ENCODE data around the gene DTNBP1.

The DTNBP1 gene

DNA sequence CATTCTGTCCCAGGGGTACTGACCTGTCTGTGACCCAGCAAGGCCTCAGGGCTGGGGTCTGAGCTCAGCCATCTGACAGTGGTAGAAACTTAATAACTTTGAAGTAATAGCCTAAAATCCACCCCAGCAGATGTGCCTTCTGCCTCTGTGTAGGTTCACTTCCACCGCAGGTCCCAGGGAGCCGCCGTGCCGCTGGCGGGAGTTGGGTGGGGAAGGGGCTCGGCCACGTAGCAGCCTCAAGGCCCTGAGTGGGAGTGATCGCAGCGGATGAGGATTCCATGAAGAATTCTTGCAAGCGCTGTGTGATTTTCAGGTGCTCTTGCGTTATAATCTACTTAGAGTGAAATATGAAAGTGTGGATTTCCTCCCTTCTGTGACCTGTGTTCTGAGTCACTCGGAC is 163.7 kb downstream of the DTNBP1 start:
- no peak for DNase-seq

DNA sequence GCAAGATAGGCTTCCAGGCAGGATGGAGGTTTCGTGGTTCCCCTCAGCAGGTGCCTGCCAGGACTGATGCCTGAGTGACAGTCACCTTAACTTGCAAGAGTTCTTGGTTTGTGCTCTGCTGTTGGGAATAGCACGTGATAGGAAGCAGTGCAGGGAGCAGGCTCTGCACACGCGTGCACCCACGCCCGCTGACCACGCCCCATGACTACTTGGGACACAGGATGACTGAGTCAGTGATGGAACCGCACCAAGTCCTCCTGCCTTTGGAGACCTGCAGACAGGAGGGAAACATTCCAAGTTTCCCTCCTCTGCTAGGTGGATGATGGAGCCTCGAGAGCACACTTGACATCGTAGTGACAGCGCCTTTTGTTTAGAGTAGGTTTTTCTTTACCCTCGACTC is 164.2 kb downstream of the DTNBP1 start:
- no peak for DNase-seq

DNA sequence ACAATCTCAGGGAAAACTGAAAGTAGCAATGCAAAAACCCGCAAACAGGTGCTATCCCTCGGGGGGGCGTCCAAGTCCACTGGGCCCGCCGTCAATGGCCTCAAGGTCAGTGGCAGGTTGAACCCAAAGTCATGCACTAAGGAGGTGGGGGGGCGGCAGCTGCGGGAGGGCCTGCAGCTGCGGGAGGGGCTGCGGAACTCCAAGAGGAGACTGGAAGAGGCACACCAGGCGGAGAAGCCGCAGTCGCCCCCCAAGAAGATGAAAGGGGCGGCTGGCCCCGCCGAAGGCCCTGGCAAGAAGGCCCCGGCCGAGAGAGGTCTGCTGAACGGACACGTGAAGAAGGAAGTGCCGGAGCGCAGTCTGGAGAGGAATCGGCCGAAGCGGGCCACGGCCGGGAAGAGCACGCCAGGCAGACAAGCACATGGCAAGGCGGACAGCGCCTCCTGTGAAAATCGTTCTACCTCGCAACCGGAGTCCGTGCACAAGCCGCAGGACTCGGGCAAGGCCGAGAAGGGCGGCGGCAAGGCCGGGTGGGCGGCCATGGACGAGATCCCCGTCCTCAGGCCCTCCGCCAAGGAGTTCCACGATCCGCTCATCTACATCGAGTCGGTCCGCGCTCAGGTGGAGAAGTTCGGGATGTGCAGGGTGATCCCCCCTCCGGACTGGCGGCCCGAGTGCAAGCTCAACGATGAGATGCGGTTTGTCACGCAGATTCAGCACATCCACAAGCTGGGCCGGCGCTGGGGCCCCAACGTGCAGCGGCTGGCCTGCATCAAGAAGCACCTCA is 166.3 kb downstream of the DTNBP1 start:
- DNase-seq, result no peak

DNA sequence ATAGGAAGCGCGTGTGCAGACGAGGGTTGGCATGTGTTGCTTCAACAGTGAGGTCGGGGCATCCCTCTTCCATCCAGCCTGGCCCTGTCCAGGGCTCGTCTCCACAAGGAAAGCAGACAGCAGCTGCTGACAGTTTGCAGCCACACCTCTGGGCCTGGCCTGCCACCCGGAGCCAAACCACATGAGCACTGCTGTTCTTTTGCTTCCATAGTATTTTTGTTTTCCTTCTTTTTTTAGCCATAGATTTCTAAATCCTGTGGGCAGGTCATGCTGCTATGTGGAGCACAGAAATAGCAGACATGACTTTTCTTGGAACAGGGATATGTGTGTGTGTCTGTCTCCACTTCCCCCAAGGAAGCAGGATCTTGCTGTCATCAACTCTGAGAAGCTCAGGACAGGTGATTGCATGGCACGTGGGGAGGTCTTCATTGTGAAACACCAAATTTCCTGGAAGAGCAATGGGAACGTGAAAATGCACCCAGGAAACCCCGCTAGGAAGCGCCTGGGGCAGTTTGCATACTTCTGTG is 167.4 kb downstream of the DTNBP1 start:
- DNase-seq, result no peak

DNA sequence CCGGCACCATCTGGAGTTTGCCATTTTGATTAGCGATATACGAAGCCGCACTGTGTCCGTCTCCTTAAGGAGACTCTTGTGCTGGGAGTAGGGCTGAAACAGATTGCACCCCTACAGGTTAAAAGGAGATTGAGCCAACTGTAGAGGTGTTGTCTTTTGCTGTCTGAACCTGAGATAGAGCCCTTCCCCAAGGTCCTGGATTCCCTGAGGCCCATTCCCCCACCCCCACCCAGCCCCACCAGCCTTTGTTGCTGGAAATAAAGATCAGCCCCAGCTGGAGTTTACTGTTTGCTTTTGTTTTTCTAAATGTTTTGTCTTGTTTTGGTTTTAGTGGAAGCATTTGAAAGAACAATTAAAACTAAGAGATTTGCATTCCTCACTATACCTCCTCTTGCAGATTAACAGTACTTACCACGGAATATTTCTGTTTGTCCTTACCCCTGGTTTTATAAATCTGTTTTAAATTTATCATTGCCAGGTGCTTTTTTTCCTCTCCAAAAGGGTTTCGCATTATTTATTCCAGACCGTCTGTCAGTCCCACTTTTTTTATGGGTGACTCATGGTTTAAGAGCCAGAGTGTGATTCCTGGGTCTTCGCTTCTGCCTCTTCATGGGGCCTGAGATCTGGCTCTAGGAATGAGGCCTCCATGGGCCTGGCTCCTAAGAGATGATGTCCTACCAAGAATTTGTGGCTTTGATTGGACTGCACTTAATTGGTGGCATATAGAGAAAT is 169.2 kb downstream of the DTNBP1 start:
- no peak for DNase-seq

DNA sequence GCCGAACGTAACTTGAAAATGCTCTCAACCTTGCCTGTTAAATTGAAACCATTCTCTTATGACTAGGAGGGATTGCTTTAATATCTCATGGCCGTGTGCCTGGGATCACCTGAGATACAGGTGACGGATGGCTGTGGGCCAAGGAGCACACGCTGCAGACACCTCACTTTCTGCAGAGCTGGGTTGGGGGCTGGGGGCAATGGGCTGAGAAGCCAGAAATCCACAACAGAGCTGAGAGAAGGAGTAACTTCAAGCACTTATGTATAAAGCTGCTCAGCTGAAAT is 170.9 kb downstream of the DTNBP1 start:
- DNase-seq, result no peak

DNA sequence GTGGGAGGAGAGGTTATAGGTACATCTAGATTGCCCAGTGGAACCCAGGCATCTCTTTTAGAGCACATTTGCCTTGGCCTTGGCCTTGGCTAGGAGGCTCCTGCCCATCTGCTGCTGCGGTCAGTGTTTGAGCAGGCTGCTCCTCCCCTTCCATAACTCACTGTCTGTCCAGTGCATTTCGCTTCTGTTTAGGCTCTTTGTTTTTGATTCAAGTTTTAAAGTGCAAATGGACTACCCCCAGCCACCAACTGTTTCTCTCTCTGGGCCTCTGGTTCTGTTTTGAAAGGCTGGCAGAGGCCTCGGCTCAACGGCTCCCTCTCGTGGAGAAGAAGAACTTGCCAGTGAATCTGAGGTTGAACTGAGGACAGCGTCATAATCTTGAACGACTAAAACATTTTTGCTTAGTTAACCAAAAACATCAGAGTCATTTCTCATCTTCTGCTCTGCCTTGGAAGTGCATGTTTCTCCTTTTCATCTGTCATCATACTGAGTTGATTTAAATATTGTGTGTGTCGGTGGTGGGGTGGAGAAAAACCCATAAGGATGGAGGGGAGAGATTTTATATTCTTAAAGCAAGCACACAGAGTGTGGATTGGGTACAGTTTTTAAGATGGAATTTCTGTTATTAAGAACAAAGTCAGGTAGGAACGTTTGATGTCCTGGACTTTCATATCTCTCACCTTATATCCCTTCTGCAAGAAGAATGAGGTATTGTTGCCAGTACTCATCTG is 171.4 kb downstream of the DTNBP1 start:
- peak; percentile 69 for DNase-seq

DNA sequence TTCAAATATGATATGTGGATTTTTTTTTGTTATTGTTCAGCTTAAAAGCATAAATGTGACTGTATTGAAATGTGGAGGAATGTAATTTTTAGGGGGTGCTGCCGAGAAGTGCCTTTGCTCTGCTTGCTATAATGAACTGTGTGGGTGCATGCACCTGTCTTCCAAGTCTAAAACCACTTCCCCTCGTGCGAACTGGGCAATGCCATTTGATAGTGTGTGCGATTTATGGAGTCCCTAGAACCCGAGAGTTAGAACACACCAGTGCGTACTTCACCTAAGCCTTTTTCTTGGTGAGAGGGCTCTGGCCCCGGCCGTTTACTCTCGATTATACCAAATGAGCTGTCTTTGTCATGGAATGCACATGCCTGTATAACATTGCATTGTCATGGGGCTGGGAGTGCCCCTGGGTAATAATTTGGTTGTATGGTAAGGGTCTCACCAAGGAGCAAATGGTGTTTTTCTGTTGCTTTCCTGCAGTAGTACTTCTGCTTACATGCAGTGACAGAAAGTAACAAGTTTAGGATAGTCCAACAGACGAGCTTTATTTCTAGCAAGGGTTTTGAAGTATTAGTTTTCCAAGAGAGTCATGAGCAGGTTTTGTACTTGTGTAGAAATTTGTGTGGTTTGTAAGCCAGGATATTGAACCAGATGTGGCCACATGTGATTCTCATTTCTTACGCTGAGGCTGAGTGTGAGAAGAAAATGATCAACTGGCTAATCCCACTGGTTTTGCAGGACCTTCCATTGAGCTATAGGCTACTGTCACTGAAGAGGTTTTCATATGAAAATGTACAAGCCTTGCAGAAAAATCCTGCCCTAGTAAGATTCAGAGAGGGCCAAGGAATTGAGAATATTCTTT is 172.4 kb downstream of the DTNBP1 start:
- DNase-seq, result no peak

DNA sequence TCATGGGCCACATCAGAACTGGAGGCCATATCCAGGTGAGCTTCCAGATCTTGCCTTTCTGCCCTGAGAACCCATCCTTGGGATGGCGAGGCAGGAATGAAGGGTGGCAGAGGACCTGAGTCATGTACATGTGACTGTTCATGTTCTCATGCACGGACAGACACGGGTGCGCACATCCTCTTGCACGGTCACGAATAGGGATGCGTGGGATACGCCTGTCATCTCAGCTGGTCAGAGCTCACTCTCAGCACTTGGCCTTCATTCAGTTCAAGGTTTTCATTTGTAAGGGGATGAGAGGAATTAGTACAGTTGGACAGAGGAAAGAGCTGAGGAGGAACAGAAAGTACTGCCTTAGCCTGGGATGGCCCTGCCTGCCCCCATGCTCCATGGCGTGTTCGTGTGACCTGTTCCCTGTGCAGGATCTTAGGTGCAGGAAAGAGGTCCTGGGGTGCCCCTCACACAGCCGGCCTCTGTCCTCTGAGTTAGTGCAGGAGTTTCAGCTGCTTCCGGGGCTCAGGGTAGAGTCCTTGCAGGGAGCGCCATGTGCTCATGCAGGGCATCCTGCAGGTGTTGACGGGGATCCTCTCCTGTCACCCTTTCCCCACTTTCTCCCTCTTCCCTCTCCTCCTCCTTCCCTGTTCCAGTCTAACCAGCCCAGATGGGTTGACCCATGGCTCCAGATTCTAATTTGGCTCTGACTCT is 173.4 kb downstream of the DTNBP1 start:
- no peak for DNase-seq

DNA sequence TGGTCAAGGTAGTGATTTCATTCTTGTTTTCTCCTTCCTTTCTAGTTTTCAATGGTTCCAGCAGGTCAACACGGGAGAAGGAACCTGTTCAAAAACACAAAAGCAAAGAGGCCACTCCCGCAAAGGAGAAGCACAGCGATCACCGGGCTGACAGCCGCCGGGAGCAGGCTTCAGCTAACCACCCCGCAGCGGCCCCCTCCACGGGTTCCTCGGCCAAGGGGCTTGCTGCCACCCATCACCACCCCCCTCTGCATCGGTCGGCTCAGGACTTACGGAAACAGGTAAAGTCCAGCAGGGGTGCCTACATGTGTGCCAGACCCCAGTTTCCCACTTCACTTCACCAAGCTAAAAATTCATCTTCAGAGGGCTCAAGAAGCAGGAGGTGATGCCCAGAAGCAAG is 175.6 kb downstream of the DTNBP1 start:
- no peak for DNase-seq

DNA sequence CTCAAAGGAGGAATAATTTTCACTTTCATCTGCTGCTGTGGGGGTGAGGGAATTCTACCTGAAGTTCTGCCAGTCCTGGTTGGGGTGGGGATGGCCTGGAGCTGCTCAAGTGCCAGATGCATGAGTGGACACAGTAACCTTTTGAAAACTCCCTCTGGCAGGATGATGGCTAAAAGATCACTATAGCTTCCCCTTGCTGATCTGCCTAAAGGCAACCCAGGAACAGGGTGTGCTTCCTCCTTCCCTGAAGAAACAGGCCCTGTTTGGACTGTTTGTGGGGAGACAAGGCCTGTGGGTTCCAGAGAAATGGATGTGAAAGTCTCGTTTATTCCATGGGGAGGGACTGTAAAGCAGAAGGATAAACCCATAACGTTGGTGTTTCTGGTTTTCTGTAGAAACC is 176.9 kb downstream of the DTNBP1 start:
- DNase-seq, result no peak

DNA sequence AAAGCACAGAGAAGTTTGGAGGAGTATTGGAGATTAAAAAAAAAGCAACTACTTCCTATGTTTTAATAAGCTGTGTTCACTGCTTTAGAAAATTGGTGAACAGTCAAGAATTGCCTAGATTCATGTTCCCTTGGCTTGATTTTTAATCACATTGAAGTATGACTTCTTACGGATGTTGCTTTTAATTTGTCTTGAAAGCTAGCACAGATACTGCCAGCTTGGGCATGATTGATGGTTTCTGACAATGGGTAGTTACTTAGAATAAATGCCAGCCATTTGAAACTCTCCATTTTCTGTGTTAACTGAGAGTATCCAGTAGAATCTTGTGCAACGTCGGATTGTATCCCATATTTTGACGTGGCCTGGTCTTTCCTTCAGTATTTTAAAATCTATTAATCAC is 178.0 kb downstream of the DTNBP1 start:
- DNase-seq, result no peak

DNA sequence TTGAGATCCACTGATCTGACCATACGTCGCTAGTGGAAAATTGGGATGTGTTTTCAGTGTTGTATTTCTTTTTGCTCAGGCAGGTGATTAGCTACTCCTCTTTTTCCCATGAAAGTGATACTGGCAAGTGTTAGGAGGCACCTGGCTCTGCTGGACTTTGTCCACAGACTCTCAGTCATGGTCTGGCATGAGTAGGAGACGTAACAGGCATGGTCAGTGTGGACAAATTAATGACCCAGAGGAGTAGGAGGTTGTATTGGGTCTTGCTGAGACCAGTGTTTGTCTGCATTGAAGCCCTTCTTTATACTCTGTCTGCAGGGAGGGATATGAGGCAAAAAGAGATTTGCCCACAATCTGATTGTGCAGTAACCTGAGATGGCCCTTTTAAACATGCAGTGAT is 178.7 kb downstream of the DTNBP1 start:
- no peak for DNase-seq

DNA sequence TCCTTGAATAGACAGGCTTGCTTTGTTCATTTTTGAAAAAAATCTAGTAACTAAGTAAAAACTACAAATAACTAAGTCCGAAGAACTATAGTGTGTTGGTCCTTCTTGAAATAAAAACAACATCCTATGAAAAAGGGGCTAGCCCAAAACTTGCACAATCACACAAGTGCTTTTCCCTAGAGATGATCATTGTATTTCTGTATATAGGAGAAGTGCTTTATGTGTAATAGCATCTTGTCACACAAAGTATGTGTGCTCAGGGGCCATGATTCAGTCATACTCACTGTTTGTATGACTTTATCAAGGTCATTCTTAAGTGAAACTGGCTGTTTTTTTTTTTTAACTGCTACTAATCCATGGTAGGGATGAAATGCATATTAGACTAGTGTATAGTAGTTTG is 179.8 kb downstream of the DTNBP1 start:
- peak; percentile 44 for DNase-seq

DNA sequence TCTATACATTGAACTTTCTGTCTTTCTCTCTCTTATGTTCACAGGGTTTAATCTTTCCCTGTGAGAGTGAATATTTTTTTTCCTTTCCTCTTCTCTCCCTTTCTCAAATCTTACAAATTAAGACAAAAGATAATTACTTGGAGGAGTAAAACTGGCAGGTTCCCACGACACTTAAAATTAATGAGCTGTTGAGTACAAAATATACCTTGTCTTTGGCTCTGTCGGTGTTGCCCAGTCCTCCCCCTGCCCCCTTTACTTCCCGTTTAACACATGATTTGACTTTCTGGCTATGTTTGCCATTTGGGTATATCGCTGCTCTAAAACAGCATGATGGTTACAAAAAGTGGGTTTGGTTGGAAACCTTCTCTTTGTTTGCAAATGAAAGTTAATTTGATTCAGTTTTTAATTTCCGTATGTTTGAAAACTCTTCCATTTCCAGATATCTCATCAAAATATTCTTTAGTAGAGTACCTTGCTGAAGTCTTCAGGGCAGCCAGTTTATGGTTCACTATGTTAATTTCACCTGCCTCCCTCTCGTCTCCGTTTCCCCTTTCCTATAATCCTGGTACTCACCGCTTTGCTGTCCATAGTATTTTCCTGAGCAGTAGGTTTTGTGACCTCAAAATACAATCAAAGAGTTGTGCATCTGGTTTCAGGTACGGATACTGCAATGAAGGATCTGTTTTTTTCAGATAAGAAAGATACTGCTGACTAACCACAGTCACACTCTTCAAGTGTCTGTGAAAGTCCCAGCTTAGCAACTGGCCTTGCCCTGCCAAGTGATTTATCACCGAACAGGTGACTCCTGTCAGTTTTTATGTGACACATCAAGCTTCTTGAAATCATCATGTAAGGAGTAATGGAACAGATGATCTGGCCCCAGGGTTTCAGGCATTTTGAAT is 181.2 kb downstream of the DTNBP1 start:
- DNase-seq, result peak; percentile 33

DNA sequence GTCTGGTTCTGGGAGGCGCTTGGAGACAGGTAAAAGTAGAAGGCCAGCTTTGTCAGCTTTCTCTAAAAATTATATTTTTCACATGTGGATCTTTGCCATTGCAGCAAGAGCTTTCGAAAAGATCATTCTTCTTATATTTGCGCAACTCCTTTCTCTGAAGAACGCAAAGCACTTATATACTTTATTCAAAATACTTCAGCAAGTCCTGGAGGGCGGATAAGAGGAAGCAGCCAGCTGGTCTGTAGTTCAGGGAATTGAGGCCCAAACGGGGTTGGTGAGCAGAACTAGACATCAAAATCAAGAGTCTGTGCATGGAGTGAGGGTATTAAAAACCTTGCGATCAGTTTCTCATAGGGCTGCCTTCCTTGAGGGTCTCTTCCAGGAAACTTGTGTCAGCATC is 182.3 kb downstream of the DTNBP1 start:
- no peak for DNase-seq

DNA sequence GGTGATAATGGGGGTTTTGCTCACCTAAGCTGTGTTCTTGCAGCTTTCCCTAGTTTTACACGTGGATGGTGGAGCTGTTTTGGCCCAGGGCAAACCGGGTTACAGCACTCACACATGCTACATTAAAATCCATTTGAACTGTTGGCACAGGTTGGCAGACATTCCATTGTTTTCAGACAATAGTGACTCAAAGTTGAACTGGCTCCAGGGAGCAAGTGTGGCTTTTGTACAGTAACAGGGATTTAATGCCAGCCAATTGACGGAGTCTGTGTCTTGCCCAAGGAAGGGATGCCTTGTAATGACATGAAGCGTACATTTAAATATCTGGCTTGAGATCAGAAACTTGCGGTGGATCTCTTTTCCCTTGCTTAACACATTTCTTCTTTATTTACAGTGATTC is 183.1 kb downstream of the DTNBP1 start:
- no peak for DNase-seq

DNA sequence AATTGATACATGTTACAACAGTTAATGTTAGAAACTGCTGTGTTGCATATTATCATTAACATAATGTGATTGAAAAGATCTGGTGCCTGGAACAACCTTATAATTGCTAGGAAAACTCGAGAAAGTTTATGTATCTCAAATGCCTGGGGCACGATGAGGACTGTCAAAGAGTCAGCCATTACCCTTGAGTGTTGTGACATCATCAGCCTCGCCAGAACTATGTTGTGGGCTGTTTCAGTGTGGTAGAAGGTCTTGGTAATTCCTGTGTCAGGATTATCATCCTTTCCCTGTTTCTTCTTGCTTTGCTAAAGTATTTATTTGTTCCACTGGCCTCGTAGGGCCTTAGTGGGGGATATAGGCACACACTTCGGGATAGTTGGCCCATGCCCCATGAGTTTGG is 185.1 kb downstream of the DTNBP1 start:
- DNase-seq, result no peak

DNA sequence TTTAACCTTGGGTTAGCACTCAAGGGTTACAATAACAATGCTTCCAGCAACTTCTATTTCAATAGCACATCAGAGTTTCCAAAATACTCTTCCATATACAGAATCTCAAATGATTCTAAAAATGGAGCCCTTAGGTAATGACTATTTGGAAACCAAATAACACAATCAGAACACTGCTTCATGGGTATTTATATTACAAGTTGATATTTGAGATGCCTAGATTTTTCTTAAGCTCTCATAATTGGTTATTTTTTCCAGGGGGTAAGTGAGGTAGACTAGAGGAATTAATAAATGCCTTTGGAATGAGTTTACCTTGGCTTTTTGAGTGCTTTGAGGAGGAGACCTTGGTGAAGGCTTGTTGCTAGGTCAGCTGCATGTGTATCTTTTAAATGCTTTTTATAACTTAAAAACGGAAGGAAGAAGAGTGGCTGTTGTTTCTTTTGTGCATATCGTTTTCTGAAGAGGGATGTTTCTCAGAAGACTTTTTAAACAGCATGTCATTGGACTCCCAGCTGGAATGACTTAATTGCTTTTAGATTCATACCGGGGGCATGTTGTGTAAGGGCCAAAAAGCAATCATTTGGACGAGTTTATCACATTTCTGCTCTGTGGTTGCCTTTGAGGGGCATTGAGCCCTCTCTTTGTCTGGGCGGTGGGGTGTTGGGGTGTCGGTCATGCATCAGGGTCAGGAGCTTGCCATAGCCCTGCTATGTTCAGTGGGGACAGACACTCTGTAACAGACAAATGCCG is 186.0 kb downstream of the DTNBP1 start:
- DNase-seq, result no peak

DNA sequence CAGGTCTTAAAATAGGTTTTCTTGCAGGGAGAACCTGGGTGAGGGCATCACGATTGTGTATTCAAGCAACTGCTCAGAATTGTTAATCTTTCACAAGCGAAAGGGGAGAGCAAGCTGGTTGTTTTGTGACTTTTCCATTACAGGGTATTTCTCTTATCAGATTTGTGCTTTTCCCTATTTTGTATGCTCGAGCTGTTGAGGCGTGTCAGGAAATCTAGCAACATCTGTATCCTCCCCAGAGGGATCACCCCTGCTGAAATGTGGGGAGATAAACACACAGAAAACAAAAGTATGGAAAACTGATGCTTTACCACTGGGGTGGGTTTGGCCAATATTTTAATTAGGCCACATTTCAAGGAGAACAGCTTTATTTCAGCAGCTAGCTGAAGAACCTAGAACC is 187.0 kb downstream of the DTNBP1 start:
- no peak for DNase-seq
